ENCODE data around the gene KRT1. TPM values are rescaled to one million over a fixed set of nuclear protein-coding genes. Genes with fewer than 3 reads are reported as not detected.

KRT1 gene
- total RNA-seq, 1 donor from 2014 or later: not detected

DNA sequence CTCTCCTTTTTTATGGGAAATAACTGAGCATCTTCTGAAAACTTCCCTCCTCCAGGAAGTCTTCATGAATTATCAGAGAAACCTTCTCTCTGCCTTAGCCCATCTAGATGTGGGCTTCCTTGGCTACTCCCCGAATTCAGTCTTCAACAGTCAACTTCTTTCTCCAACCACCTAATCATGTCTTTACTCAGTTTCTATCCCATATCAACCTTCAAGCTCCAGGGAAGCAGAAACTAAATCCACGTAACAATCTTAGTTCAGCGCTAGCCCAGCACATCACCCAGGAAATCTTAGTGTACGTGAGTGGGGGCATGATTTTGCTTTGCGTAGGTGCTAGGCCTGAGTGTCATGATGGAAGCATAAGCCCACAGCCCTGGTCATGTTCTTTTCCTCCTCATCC, 35.9 kb upstream of the KRT1 start:
- no peaks in the 10 kb centered on the region for H3K4me1 ChIP-seq (ENCODE audit: insufficient read depth, low read length)
- Mint-ChIP-seq H3K4me1 (ENCODE audit: low read depth, unreplicated experiment) (peaks cover 3% of the 10 kb centered on the region), H3K9me3 (ENCODE audit: unreplicated experiment) (peaks cover 1% of the 10 kb centered on the region), H3K27me3 (ENCODE audit: low read depth, unreplicated experiment) (peaks cover 79% of the 10 kb centered on the region), H3K36me3 (ENCODE audit: low read depth, unreplicated experiment) (no peaks in the 10 kb centered on the region), H3K4me3 (ENCODE audit: unreplicated experiment) (no peak overlapping the region), H3K27ac (ENCODE audit: unreplicated experiment) (no peak overlapping the region)
- no peak overlapping the region for H3K4me2 ChIP-seq (ENCODE audit: low read length)
- H3K4me3 ChIP-seq (ENCODE audit: insufficient read depth, low read depth, low read length): no peak overlapping the region
- H3K79me2 ChIP-seq (ENCODE audit: insufficient read depth, low read length): no peaks in the 10 kb centered on the region
- TF ChIP-seq, protein P1, sequence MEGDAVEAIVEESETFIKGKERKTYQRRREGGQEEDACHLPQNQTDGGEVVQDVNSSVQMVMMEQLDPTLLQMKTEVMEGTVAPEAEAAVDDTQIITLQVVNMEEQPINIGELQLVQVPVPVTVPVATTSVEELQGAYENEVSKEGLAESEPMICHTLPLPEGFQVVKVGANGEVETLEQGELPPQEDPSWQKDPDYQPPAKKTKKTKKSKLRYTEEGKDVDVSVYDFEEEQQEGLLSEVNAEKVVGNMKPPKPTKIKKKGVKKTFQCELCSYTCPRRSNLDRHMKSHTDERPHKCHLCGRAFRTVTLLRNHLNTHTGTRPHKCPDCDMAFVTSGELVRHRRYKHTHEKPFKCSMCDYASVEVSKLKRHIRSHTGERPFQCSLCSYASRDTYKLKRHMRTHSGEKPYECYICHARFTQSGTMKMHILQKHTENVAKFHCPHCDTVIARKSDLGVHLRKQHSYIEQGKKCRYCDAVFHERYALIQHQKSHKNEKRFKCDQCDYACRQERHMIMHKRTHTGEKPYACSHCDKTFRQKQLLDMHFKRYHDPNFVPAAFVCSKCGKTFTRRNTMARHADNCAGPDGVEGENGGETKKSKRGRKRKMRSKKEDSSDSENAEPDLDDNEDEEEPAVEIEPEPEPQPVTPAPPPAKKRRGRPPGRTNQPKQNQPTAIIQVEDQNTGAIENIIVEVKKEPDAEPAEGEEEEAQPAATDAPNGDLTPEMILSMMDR (IDR thresholded peaks at IDR 0.05; ENCODE audit: insufficient read depth, low read depth, low read length): no peak
- no peak for TF ChIP-seq EZH2 (IDR thresholded peaks at IDR 0.05; ENCODE audit: insufficient read depth, low read length)
- no peak overlapping the region for H3K27ac ChIP-seq (ENCODE audit: low read depth, low read length)
- no peak overlapping the region for H2AFZ ChIP-seq (ENCODE audit: low read depth, low read length)
- FAIRE-seq: no peak
- DNase-seq (ENCODE audit: low read depth): no peak
- H3K9me3 ChIP-seq (ENCODE audit: insufficient read depth, low read depth, low read length): no peaks in the 10 kb centered on the region
- H3K9ac ChIP-seq (ENCODE audit: low read length): no peak overlapping the region
- no peaks in the 10 kb centered on the region for H3K36me3 ChIP-seq (ENCODE audit: insufficient read depth, low read length)
- H3K27me3 ChIP-seq (ENCODE audit: insufficient read depth, low read length): peaks cover 39% of the 10 kb centered on the region
- no peaks in the 10 kb centered on the region for H4K20me1 ChIP-seq (ENCODE audit: insufficient read depth, low read length)

DNA sequence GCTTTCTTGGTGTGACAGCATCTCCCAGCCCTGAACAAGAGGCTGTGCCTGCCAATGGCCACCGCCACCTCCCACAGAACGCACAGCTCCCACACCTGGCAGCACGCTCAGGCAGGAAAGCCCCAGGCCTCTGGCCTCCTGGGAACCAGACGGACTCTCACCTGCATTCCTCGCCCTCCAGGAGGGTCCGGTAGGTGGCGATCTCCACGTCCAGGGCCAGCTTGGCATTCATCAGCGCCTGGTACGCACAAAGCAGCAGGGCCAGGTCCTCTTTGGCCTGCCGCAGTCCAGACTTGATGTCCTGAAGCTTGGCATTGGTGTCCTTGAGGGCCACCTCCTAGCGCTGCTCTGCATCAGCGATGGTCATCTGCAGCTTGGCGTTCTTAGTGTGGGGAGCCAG, 35.2 kb upstream of the KRT1 start:
- no peak for FAIRE-seq
- peaks cover 3% of the 10 kb centered on the region for H3K4me1 Mint-ChIP-seq (ENCODE audit: low read depth, unreplicated experiment)
- H3K9me3 Mint-ChIP-seq (ENCODE audit: unreplicated experiment): no peaks in the 10 kb centered on the region
- Histone ChIP-seq H4K20me1 (ENCODE audit: insufficient read depth, low read length) (no peaks in the 10 kb centered on the region), H3K36me3 (ENCODE audit: insufficient read depth, low read length) (no peaks in the 10 kb centered on the region), H3K79me2 (ENCODE audit: insufficient read depth, low read length) (no peaks in the 10 kb centered on the region), H2AFZ (ENCODE audit: low read depth, low read length) (no peak overlapping the region), H3K4me2 (ENCODE audit: low read length) (no peak overlapping the region), H3K9me3 (ENCODE audit: insufficient read depth, low read depth, low read length) (no peaks in the 10 kb centered on the region), H3K4me3 (ENCODE audit: insufficient read depth, low read depth, low read length) (no peak overlapping the region), H3K27ac (ENCODE audit: low read depth, low read length) (no peak overlapping the region), H3K4me1 (ENCODE audit: insufficient read depth, low read length) (no peaks in the 10 kb centered on the region), H3K9ac (ENCODE audit: low read length) (no peak overlapping the region), H3K27me3 (ENCODE audit: insufficient read depth, low read length) (peaks cover 39% of the 10 kb centered on the region)
- DNase-seq (ENCODE audit: low read depth): no peak
- H3K27ac Mint-ChIP-seq (ENCODE audit: unreplicated experiment): no peak overlapping the region
- TF ChIP-seq, protein P1 (IDR thresholded peaks at IDR 0.05; ENCODE audit: insufficient read depth, low read depth, low read length): no peak
- no peak for TF ChIP-seq EZH2 (IDR thresholded peaks at IDR 0.05; ENCODE audit: insufficient read depth, low read length)
- no peaks in the 10 kb centered on the region for H3K36me3 Mint-ChIP-seq (ENCODE audit: low read depth, unreplicated experiment)
- peaks cover 77% of the 10 kb centered on the region for H3K27me3 Mint-ChIP-seq (ENCODE audit: low read depth, unreplicated experiment)
- H3K4me3 Mint-ChIP-seq (ENCODE audit: unreplicated experiment): no peak overlapping the region

DNA sequence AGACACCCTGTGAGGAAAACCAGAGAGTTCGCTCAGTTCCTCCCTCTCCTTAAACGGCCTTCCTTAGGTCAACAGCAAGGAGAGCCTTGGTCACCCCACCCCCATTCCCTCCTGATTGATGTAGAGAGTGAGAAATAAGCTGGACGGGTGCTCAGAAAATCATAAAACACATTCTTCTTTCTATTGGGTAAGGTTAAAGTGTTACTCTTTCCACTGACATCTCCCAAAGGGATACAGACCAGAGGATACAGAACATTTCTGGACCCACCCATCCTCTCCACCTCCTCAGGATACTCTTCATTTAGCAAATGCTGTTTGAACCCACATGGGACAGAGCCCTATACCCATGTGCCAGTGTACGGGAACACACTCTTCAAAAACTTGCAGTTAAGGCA, 34.7 kb upstream of the KRT1 start:
- H3K9ac ChIP-seq (ENCODE audit: low read length): no peak overlapping the region
- FAIRE-seq (no peak), DNase-seq (ENCODE audit: low read depth) (no peak)
- H3K36me3 ChIP-seq (ENCODE audit: insufficient read depth, low read length): no peaks in the 10 kb centered on the region
- Mint-ChIP-seq H3K27ac (ENCODE audit: unreplicated experiment) (peak overlapping the region; percentile 26), H3K4me1 (ENCODE audit: low read depth, unreplicated experiment) (peaks cover 3% of the 10 kb centered on the region), H3K9me3 (ENCODE audit: unreplicated experiment) (no peaks in the 10 kb centered on the region), H3K36me3 (ENCODE audit: low read depth, unreplicated experiment) (no peaks in the 10 kb centered on the region), H3K27me3 (ENCODE audit: low read depth, unreplicated experiment) (peaks cover 76% of the 10 kb centered on the region), H3K4me3 (ENCODE audit: unreplicated experiment) (peak overlapping the region; percentile 27)
- H3K9me3 ChIP-seq (ENCODE audit: insufficient read depth, low read depth, low read length): no peaks in the 10 kb centered on the region
- H3K27ac ChIP-seq (ENCODE audit: low read depth, low read length): no peak overlapping the region
- peaks cover 39% of the 10 kb centered on the region for H3K27me3 ChIP-seq (ENCODE audit: insufficient read depth, low read length)
- no peak overlapping the region for H3K4me2 ChIP-seq (ENCODE audit: low read length)
- H3K79me2 ChIP-seq (ENCODE audit: insufficient read depth, low read length): no peaks in the 10 kb centered on the region
- H4K20me1 ChIP-seq (ENCODE audit: insufficient read depth, low read length): no peaks in the 10 kb centered on the region
- TF ChIP-seq, protein P1 (IDR thresholded peaks at IDR 0.05; ENCODE audit: insufficient read depth, low read depth, low read length): no peak
- TF ChIP-seq EZH2 (IDR thresholded peaks at IDR 0.05; ENCODE audit: insufficient read depth, low read length): no peak
- H3K4me1 ChIP-seq (ENCODE audit: insufficient read depth, low read length): no peaks in the 10 kb centered on the region
- H2AFZ ChIP-seq (ENCODE audit: low read depth, low read length): no peak overlapping the region
- no peak overlapping the region for H3K4me3 ChIP-seq (ENCODE audit: insufficient read depth, low read depth, low read length)

All from astrocyte (in vitro differentiated cells and primary cell).